Nucleus accumbens (tissue), 56 donors: ENCODE data around the gene GPR137.

Source experiments
- DNase-seq, 56 donors: peaks; one replicate each; lab custom pipeline; 2025; lab: John Stamatoyannopoulos, UW

GPR137 gene

DNA sequence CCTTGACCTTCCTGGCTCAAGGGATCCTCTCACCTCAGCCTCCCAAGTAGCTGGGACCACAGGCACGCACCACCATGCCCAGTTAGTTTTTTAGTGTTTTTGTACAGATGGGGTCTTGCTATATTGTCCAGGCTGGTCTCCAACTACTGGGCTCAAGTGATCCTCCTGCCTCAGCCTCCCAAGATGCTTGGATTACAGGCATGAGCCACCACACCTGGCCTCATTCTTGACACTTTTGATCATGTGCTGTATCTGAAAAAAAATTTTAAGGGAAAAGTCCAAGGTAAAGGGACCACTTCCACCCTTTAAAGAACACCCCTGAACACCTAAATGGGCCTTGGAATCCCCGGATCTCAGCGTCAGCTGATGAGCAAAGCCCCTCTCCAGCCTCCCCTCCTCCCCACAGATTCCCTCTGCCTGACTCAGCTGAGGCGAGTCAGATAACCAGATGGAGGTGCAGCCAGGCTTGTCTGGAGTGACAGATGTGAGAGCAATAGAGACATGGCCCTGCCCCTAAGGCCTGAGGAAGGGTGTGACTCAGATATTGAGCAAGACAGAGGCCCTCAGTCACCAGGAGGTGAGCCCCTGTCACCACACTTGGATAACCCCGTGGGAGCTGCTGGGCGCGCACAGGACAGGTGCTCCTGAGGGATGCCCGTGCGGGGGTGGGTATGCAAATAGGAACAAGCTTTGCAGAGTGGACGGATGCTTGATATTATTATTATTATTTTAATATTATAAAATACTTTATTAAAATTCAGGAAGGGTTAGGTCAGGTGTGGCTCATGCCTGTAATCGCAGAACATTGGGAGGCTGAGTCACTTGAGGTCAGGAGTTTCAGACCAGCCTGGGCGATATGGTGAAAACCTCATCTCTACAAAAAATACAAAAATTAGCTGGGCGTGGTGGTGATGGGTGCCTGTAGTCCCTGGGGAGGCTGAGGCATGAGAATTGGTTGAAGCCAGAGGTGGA lies 49.4 kb downstream of the GPR137 start:
- DNase-seq = no peak

DNA sequence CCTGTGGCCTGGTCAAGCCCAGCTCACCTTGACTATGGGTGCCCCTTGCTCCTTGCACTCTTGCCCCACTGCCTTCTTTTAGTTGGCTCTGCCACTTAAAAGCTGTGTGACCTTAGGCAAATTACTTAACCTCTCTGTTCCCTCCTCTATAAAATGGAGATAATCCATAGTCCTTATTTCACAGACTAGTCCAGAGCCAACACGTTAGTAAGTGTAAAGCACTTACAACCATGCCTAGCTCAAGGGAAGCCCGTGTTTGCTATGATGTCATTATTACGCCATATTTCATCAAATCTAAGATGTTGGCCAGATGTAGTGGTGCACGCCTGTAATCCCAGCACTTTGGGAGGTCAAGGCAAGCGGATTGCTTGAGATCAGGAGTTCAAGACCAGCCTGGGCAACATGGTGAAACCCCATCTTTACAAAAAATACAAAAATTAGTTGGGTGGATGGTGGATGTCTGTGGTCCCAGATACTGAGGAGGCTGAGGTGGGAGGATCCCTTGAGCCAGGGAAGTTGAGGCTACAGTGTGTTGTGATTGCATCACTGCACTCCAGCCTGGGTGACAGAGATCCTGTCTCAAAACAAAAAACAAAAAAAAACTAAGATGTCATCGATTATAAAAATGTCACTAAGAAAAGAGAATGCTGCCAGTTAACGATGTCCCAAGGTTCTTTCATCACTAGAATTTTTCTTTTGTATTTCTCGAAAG lies 52.0 kb downstream of the GPR137 start:
- no peak for DNase-seq

DNA sequence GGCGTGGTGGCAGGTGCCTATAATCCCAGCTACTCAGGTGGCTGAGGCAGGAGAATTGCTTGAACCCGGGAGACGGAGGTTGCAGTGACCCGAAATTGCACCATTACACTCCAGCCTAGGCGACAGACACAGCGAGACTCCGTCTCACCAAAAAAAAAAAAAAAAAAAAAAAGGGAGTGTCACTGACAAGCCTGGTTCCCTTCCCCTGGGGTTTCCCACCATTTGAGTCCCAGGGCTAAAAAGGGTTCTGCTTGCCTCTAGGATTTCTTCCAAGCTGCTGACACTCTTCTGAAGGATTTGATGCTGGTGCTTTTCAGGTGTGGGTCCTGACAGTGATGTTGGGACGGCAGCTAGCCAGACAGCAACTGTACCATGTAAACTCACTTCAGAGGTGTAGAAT lies 53.1 kb downstream of the GPR137 start:
- no peak for DNase-seq
